ENCODE results near the gene PKNOX2.
"Not testable (repeated sequence)": the region's sequence is repeated elsewhere in the genome, so short reads cannot be mapped to it uniquely, and the experiment has no call there.

PKNOX2 gene

GRCh38 chr11:125210066-125210465, 45.5 kb downstream of the PKNOX2 start:
- no peak for DNase-seq

GRCh38 chr11:125211191-125211947, 46.8 kb downstream of the PKNOX2 start:
- no peak for DNase-seq

- DNase-seq: no peak
These were observed 47.4 kb downstream of the PKNOX2 start for GRCh38 chr11:125211948-125212340.

GRCh38 chr11:125214601-125215565, 50.3 kb downstream of the PKNOX2 start:
- no peak for DNase-seq

GRCh38 chr11:125215976-125216375, 51.4 kb downstream of the PKNOX2 start:
- DNase-seq: no peak

- DNase-seq: no peak
These were observed 53.8 kb downstream of the PKNOX2 start for GRCh38 chr11:125218336-125218735.

GRCh38 chr11:125221461-125221860, 56.9 kb downstream of the PKNOX2 start:
- no peak for DNase-seq

GRCh38 chr11:125222494-125222893, 57.9 kb downstream of the PKNOX2 start:
- DNase-seq: no peak

GRCh38 chr11:125223161-125223560, 58.6 kb downstream of the PKNOX2 start:
- DNase-seq: not testable (repeated sequence)

GRCh38 chr11:125223901-125224361, 59.4 kb downstream of the PKNOX2 start:
- DNase-seq: no peak

- DNase-seq: no peak
These were observed 60.0 kb downstream of the PKNOX2 start for GRCh38 chr11:125224391-125225021.

- no peak for DNase-seq
These were observed 60.9 kb downstream of the PKNOX2 start for GRCh38 chr11:125225401-125225800.

GRCh38 chr11:125226031-125226430, 61.5 kb downstream of the PKNOX2 start:
- DNase-seq: no peak

- no peak for DNase-seq
These were observed 62.2 kb downstream of the PKNOX2 start for GRCh38 chr11:125226706-125227105.

GRCh38 chr11:125227151-125227550, 62.6 kb downstream of the PKNOX2 start:
- DNase-seq: no peak

- DNase-seq: no peak
These were observed 63.9 kb downstream of the PKNOX2 start for GRCh38 chr11:125228445-125228844.

GRCh38 chr11:125228993-125229392, 64.4 kb downstream of the PKNOX2 start:
- DNase-seq: no peak

- DNase-seq: no peak
These were observed 65.4 kb downstream of the PKNOX2 start for GRCh38 chr11:125229916-125230315.

GRCh38 chr11:125233116-125233515, 68.6 kb downstream of the PKNOX2 start:
- no peak for DNase-seq

GRCh38 chr11:125233736-125234275, 69.3 kb downstream of the PKNOX2 start:
- DNase-seq: no peak

- no peak for DNase-seq
These were observed 70.5 kb downstream of the PKNOX2 start for GRCh38 chr11:125235071-125235471.

- no peak for DNase-seq
These were observed 71.7 kb downstream of the PKNOX2 start for GRCh38 chr11:125236072-125236825.

Measured in activated CD8-positive, alpha-beta memory T cell treated with anti-CD3 and anti-CD28 coated beads, Interleukin-2, amount 50 U/mL, for 48 hours (primary cell).